Smooth muscle cell (in vitro differentiated cells): ENCODE data around the gene BDKRB2. TPM values are rescaled to one million over a fixed set of nuclear protein-coding genes. Genes with fewer than 3 reads are reported as not detected.

ENCODE experiments used
- DNase-seq: peaks from one replicate; lab custom pipeline; 2025; ENCODE audit not compliant: unreplicated experiment; lab: John Stamatoyannopoulos, UW
- H2AFZ ChIP-seq: fragments of 200-600 bp; sonication (generic); 2 replicates; pipeline ENCODE4 v1.6.0; 2016; ENCODE audit warnings: antibody characterized with exemption, low read depth, mild to moderate bottlenecking
- H3F3A ChIP-seq: fragments of 200-600 bp; sonication (generic); 2 replicates; pipeline ENCODE4 v1.6.0; 2017; ENCODE audit warnings: antibody characterized with exemption, low read depth
- H3K27ac ChIP-seq: fragments of 200-600 bp; sonication (generic); 2 replicates; pipeline ENCODE4 v1.5.1; 2016; ENCODE audit warnings: low read depth, mild to moderate bottlenecking
- H3K27me3 ChIP-seq: fragments of 200-600 bp; sonication (generic); 2 replicates; pipeline ENCODE4 v1.6.1; 2016; ENCODE audit warnings: low read depth, mild to moderate bottlenecking
- H3K36me3 ChIP-seq: fragments of 200-600 bp; sonication (generic); 2 replicates; pipeline ENCODE4 v1.5.1; 2016; ENCODE audit warnings: low read depth
- H3K4me1 ChIP-seq: fragments of 200-600 bp; sonication (generic); 2 replicates; pipeline ENCODE4 v1.5.1; 2016; ENCODE audit warnings: low read depth
- H3K4me2 ChIP-seq: fragments of 200-600 bp; sonication (generic); 2 replicates; pipeline ENCODE4 v1.6.0; 2016; ENCODE audit warnings: mild to moderate bottlenecking
- H3K4me3 ChIP-seq: fragments of 200-600 bp; sonication (generic); 2 replicates; pipeline ENCODE4 v1.5.1; 2016; ENCODE audit warnings: mild to moderate bottlenecking
- H3K79me2 ChIP-seq: fragments of 200-600 bp; sonication (generic); 2 replicates; pipeline ENCODE4 v1.6.0; 2016; ENCODE audit warnings: low read depth, mild to moderate bottlenecking
- H3K9ac ChIP-seq: fragments of 200-600 bp; sonication (generic); 2 replicates; pipeline ENCODE4 v1.6.0; 2016; ENCODE audit warnings: low read depth
- H3K9me3 ChIP-seq: fragments of 200-600 bp; sonication (generic); replicated peaks from 2 replicates; pipeline ENCODE4 v1.5.1; 2016; ENCODE audit warnings: low read depth
- H4K20me1 ChIP-seq: fragments of 200-600 bp; sonication (generic); 2 replicates; pipeline ENCODE4 v1.6.0; 2016; ENCODE audit warnings: low read depth
- WGBS: methylation state at CpG from one replicate; pipeline ENCODE4 v1.1.7; 2016; ENCODE audit warnings: low lambda C conversion rate; 5-methylcytosine and 5-hydroxymethylcytosine counted together
- polyA plus RNA-seq: library from polyadenylated mRNA; unstranded; fragments of >200 nt; fragmentation: Nextera tagmentation; extraction: Ambion mirVana; gene quantifications from 2 replicates; pipeline ENCODE4 v1.2.1, GENCODE V29; 2016
- total RNA-seq: library from RNA; depleted of rRNA; stranded (reverse); fragments of >200 nt; gene quantifications from 2 replicates; pipeline ENCODE4 v1.2.3, GENCODE V29; 2014
- TF ChIP-seq, protein P1 (sequence below): fragments of 200-600 bp; sonication (generic); IDR thresholded peaks from 2 replicates; pipeline ENCODE4 v1.5.1; 2017; ENCODE audit warnings: borderline replicate concordance, mild to moderate bottlenecking, antibody characterized with exemption; ENCODE audit not compliant: insufficient read depth, poor library complexity, severe bottlenecking

BDKRB2 gene
- total and polyA plus RNA-seq, 2 experiments from 2014 or later: 10.4 to 16.9 TPM

DNA sequence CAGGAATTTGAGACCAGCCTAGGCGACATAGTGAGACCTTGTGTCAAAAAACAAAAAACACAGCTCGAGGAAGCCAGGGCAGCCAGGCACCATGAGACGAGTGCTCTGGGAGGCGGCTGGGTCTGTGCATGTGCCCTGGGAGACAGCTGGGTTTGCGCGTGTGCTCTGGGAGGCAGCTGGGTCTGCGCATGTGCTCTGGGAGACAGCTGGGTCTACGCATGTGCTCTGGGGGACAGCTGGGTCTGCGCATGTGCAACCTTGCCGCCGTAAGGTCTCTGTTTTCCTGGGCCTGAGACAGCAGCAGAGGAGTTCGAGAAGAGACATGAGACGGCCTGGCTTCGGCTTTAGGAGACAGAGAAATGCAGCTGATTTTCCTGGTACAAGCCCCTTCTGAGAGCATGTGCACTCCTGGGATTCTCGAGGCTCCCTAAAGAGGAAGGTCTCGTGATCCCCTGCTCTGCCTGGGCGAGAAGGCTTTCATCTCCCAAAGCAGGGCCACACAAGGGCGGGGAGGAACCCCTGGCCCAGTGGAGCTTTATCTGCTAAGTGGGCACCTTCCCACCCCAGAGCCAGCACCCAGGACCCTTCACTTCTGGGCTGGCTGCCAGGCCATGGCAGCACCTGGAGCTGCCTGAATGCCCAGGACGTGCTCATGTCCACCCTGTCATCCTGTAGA is 47.8 kb downstream of the BDKRB2 start:
- no peaks in the 10 kb centered on the region for H3K36me3 ChIP-seq
- peak overlapping the region; percentile 42 for H3K4me2 ChIP-seq
- H4K20me1 ChIP-seq: no peaks in the 10 kb centered on the region
- H3K27me3 ChIP-seq: no peaks in the 10 kb centered on the region
- H3K27ac ChIP-seq: peak overlapping the region; percentile 98
- DNase-seq: no peak
- no peaks in the 10 kb centered on the region for H3K79me2 ChIP-seq
- TF ChIP-seq, protein P1, sequence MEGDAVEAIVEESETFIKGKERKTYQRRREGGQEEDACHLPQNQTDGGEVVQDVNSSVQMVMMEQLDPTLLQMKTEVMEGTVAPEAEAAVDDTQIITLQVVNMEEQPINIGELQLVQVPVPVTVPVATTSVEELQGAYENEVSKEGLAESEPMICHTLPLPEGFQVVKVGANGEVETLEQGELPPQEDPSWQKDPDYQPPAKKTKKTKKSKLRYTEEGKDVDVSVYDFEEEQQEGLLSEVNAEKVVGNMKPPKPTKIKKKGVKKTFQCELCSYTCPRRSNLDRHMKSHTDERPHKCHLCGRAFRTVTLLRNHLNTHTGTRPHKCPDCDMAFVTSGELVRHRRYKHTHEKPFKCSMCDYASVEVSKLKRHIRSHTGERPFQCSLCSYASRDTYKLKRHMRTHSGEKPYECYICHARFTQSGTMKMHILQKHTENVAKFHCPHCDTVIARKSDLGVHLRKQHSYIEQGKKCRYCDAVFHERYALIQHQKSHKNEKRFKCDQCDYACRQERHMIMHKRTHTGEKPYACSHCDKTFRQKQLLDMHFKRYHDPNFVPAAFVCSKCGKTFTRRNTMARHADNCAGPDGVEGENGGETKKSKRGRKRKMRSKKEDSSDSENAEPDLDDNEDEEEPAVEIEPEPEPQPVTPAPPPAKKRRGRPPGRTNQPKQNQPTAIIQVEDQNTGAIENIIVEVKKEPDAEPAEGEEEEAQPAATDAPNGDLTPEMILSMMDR: no peak
- H3K4me3 ChIP-seq: no peak overlapping the region
- H3K4me1 ChIP-seq: peaks cover 25% of the 10 kb centered on the region
- no peak overlapping the region for H2AFZ ChIP-seq
- no peaks in the 10 kb centered on the region for H3K9me3 ChIP-seq
- H3K9ac ChIP-seq: no peak overlapping the region
- peaks cover 38% of the 10 kb centered on the region for H3F3A ChIP-seq
- WGBS: 81% methylated on average over 17 of the region's 19 CpGs

DNA sequence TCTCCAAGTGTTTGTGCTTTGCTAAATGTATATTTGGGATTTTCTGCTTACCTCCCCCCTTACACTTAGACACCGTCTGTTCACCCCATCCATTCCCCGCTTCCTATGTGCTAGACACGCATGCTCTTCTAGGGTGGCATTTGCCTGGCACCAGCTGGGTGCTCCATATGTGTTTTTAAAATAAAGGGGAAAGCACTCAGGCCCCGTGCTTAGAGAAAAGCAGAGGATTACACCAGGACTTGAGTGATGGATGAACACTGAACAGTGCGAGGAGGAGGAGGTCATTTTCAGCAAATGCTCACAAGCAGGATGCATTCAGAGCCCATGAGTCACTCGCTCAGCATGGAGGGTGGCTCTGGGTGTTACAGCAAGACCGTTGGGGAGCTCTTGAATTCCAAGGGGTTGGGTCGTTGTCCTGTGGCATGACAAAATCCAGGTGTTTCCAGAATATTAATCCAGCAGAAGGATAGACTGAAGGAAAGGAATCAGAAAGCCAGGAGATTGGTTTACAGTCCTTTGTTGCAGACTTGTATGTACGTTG is 48.4 kb downstream of the BDKRB2 start:
- Histone ChIP-seq H3K36me3 (no peaks in the 10 kb centered on the region), H3K9ac (peak overlapping the region; percentile 6), H3F3A (peaks cover 34% of the 10 kb centered on the region), H3K4me2 (peak overlapping the region; percentile 77), H3K4me1 (peaks cover 25% of the 10 kb centered on the region), H3K79me2 (peaks cover 5% of the 10 kb centered on the region), H2AFZ (no peak overlapping the region), H3K9me3 (no peaks in the 10 kb centered on the region), H3K27me3 (no peaks in the 10 kb centered on the region), H3K4me3 (no peak overlapping the region), H3K27ac (peak overlapping the region; percentile 98), H4K20me1 (no peaks in the 10 kb centered on the region)
- DNase-seq: no peak
- TF ChIP-seq, protein P1: no peak
- 30% methylated on average over 9 of the region's 9 CpGs for WGBS

DNA sequence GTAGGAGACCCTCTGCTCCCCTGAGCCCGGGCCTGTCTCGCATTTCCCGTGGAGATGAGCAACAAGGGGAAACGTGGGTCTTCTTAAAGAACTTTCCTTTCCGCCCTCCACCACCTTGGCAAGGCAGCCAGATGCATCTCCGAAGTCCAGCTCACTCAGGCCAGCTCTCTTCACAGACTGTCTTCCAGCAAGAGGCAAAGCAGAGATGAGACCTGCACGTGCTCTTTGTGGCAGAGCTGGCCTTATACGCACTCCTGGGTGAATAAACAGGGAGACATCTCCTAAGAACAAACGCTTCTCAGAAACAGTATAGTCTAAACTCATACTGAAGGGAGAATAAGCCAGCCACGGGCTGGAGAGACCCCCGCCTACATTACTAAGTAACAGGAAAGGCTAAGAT is 50.0 kb downstream of the BDKRB2 start:
- Histone ChIP-seq H2AFZ (no peak overlapping the region), H3K4me3 (no peak overlapping the region), H3K9ac (peak overlapping the region; percentile 67), H3K36me3 (no peaks in the 10 kb centered on the region), H3K4me2 (peak overlapping the region; percentile 68), H3K27me3 (no peaks in the 10 kb centered on the region), H3K79me2 (peaks cover 22% of the 10 kb centered on the region), H3K9me3 (no peaks in the 10 kb centered on the region), H3K4me1 (peaks cover 21% of the 10 kb centered on the region), H3K27ac (peak overlapping the region; percentile 98), H4K20me1 (no peaks in the 10 kb centered on the region), H3F3A (peaks cover 28% of the 10 kb centered on the region)
- 70% methylated on average over 11 of the region's 11 CpGs for WGBS
- TF ChIP-seq, protein P1: no peak
- DNase-seq: no peak
